OCI-LY3 (cell line): ENCODE measurements around the gene ADGRG1.

ENCODE experiments used
- H2AFZ ChIP-seq: fragments of 200-600, 300-600 bp; shearing (Covaris generic); 2 replicates; pipeline ENCODE4 v1.6.0; 2014; ENCODE audit warnings: antibody characterized with exemption, low read depth, low read length
- H3K27ac ChIP-seq: fragments of 200-600, 300-600 bp; sonication (generic); 2 replicates; pipeline ENCODE4 v1.5.1; 2014; ENCODE audit warnings: mild to moderate bottlenecking, low read length, moderate library complexity, mixed read lengths
- H3K27me3 ChIP-seq: fragments of 200-600, 300-600 bp; sonication (generic); 2 replicates; pipeline ENCODE4 v1.6.1; 2014; ENCODE audit warnings: low read depth, low read length, mixed read lengths
- H3K36me3 ChIP-seq: fragments of 200-600, 300-600 bp; sonication (generic); replicated peaks from 2 replicates; pipeline ENCODE3; 2014; ENCODE audit warnings: low read depth, low read length, mixed read lengths
- H3K4me1 ChIP-seq: fragments of 300-600, 200-600 bp; sonication (generic); 2 replicates; pipeline ENCODE4 v1.6.1; 2014; ENCODE audit warnings: low read length, mixed read lengths
- H3K4me2 ChIP-seq: fragments of 200-600, 300-600 bp; sonication (generic); 2 replicates; pipeline ENCODE4 v1.6.1; 2014; ENCODE audit warnings: low read length, mixed read lengths
- H3K4me3 ChIP-seq: fragments of 300-600, 200-600 bp; sonication (generic); 2 replicates; pipeline ENCODE4 v1.5.1; 2014; ENCODE audit warnings: antibody characterized with exemption, mild to moderate bottlenecking, low read length, moderate library complexity
- H3K79me2 ChIP-seq: fragments of 300-600, 200-600 bp; shearing (Covaris generic); 2 replicates; pipeline ENCODE4 v1.6.1; 2014; ENCODE audit warnings: mild to moderate bottlenecking, low read length, mixed read lengths
- H3K9ac ChIP-seq: fragments of 300-600, 200-600 bp; shearing (Covaris generic); 2 replicates; pipeline ENCODE4 v1.6.0; 2014; ENCODE audit warnings: mild to moderate bottlenecking, low read length, moderate library complexity
- H3K9me3 ChIP-seq: fragments of 200-600, 300-600 bp; shearing (Covaris generic); 2 replicates; pipeline ENCODE4 v1.6.1; 2014; ENCODE audit warnings: low read length, mixed read lengths; ENCODE audit not compliant: insufficient read depth
- H4K20me1 ChIP-seq: fragments of 200-600, 300-600 bp; sonication (generic); 2 replicates; pipeline ENCODE4 v1.6.1; 2016; ENCODE audit warnings: low read length, mixed read lengths; ENCODE audit not compliant: insufficient read depth
- CTCF ChIP-seq: fragments of 200-600, 300-600 bp; sonication (generic); IDR thresholded peaks from 2 replicates; pipeline ENCODE4 v1.5.1; 2014; ENCODE audit warnings: antibody characterized with exemption, low read length, low read depth
- EZH2phosphoT487 ChIP-seq: fragments of 200-600 bp; shearing (Covaris generic); IDR thresholded peaks from 2 replicates; pipeline ENCODE4 v1.6.1; 2018; ENCODE audit warnings: antibody characterized with exemption, mixed run types, low read depth

ADGRG1 gene

GRCh38 chr16:57689762-57690558, 61.5 kb downstream of the ADGRG1 start:
- no peaks in the 10 kb centered on the region for H3K9me3 ChIP-seq
- H2AFZ ChIP-seq: no peak overlapping the region
- no peak overlapping the region for H3K27ac ChIP-seq
- TF ChIP-seq EZH2phosphoT487 (no peak), CTCF (no peak)
- no peaks in the 10 kb centered on the region for H3K79me2 ChIP-seq
- H3K27me3 ChIP-seq: 0 out of 2 replicates have a peak, but pooled peaks cover 7% of the 10 kb centered on the region
- no peak overlapping the region for H3K4me3 ChIP-seq
- 0 out of 2 replicates have a peak, but pooled peaks cover 3% of the 10 kb centered on the region for H3K4me1 ChIP-seq
- H3K9ac ChIP-seq: no peak overlapping the region
- no peak overlapping the region for H3K4me2 ChIP-seq
- H4K20me1 ChIP-seq: no peaks in the 10 kb centered on the region
- no peaks in the 10 kb centered on the region for H3K36me3 ChIP-seq

- H3K79me2 ChIP-seq: no peaks in the 10 kb centered on the region
- no peak overlapping the region for H3K27ac ChIP-seq
- H3K36me3 ChIP-seq: no peaks in the 10 kb centered on the region
- H3K4me2 ChIP-seq: no peak overlapping the region
- H3K9ac ChIP-seq: no peak overlapping the region
- no peaks in the 10 kb centered on the region for H3K9me3 ChIP-seq
- 0 out of 2 replicates have a peak, but pooled peaks cover 3% of the 10 kb centered on the region for H3K4me1 ChIP-seq
- H3K4me3 ChIP-seq: no peak overlapping the region
- TF ChIP-seq EZH2phosphoT487: no peak
- no peak for TF ChIP-seq CTCF
- no peak overlapping the region for H2AFZ ChIP-seq
- H3K27me3 ChIP-seq: 0 out of 2 replicates have a peak, but pooled peaks cover 7% of the 10 kb centered on the region
- H4K20me1 ChIP-seq: no peaks in the 10 kb centered on the region
Measured at GRCh38 chr16:57690782-57691471, 62.5 kb downstream of the ADGRG1 start.

GRCh38 chr16:57692636-57693035, 64.2 kb downstream of the ADGRG1 start:
- H3K4me3 ChIP-seq: no peak overlapping the region
- TF ChIP-seq EZH2phosphoT487 (no peak), CTCF (no peak)
- no peaks in the 10 kb centered on the region for H3K79me2 ChIP-seq
- 0 out of 2 replicates have a peak, but pooled peaks cover 3% of the 10 kb centered on the region for H3K4me1 ChIP-seq
- no peak overlapping the region for H3K4me2 ChIP-seq
- no peak overlapping the region for H2AFZ ChIP-seq
- H3K9ac ChIP-seq: no peak overlapping the region
- no peaks in the 10 kb centered on the region for H3K36me3 ChIP-seq
- H4K20me1 ChIP-seq: no peaks in the 10 kb centered on the region
- H3K27ac ChIP-seq: no peak overlapping the region
- 0 out of 2 replicates have a peak, but pooled peaks cover 2% of the 10 kb centered on the region for H3K27me3 ChIP-seq
- no peaks in the 10 kb centered on the region for H3K9me3 ChIP-seq

- no peaks in the 10 kb centered on the region for H4K20me1 ChIP-seq
- H3K27me3 ChIP-seq: 0 out of 2 replicates have a peak, but pooled peaks cover 2% of the 10 kb centered on the region
- H3K79me2 ChIP-seq: no peaks in the 10 kb centered on the region
- no peak overlapping the region for H2AFZ ChIP-seq
- H3K9me3 ChIP-seq: no peaks in the 10 kb centered on the region
- no peak overlapping the region for H3K4me3 ChIP-seq
- 0 out of 2 replicates have a peak, but pooled peaks cover 3% of the 10 kb centered on the region for H3K4me1 ChIP-seq
- H3K36me3 ChIP-seq: no peaks in the 10 kb centered on the region
- TF ChIP-seq CTCF (no peak), EZH2phosphoT487 (no peak)
- H3K9ac ChIP-seq: no peak overlapping the region
- H3K27ac ChIP-seq: no peak overlapping the region
- no peak overlapping the region for H3K4me2 ChIP-seq
Measured at GRCh38 chr16:57693550-57693949, 65.1 kb downstream of the ADGRG1 start.
